ENCODE results near the gene LY6G5C. TPM values are rescaled to one million over a fixed set of nuclear protein-coding genes. Genes with fewer than 3 reads are reported as not detected.

Gene LY6G5C
- total and polyA plus RNA-seq, 12 donors = 0.39 to 3.6 (median 1.9) TPM; not detected in 1

DNA sequence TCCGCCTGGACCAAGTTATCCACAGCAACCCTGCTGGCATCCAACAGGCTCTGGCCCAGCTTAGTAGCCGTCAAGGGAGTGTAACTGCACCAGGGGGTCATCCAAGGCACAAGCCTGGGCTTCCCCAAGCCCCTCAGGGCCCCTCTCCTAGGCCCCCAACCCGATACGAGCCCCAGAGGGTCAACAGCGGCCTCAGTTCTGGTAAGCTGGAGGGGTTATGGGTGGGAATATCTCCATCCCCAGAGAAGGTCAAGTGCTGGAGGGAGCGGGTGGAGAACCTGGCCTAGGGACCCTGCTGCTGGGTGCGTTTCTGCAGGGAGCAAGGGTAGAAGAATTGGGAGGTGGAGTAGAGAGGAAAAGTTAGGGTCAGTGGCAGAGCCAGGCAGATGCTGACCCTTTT, 47.4 kb downstream of the LY6G5C start:
- 85 to 91% (median 87%) methylated on average over 2 to 7 of the region's 7 CpGs for WGBS, 4 donors
- intact Hi-C loops (cut with DNase I) = no loop called here
- Histone ChIP-seq H3K9me3 (replicated peaks in 1 of 3) (no peaks in the 10 kb centered on the region), H3K4me1 (replicated peaks in 1 of 2) (no peaks in the 10 kb centered on the region), H3K27ac (no peak overlapping the region), H3K36me3 (replicated peaks in 1 of 2) (peaks cover 0 to 99% of the 10 kb centered on the region in 2 donors), H3K27me3 (no peaks in the 10 kb centered on the region), H3K4me3 (no peak overlapping the region)
- TF ChIP-seq, protein P1, sequence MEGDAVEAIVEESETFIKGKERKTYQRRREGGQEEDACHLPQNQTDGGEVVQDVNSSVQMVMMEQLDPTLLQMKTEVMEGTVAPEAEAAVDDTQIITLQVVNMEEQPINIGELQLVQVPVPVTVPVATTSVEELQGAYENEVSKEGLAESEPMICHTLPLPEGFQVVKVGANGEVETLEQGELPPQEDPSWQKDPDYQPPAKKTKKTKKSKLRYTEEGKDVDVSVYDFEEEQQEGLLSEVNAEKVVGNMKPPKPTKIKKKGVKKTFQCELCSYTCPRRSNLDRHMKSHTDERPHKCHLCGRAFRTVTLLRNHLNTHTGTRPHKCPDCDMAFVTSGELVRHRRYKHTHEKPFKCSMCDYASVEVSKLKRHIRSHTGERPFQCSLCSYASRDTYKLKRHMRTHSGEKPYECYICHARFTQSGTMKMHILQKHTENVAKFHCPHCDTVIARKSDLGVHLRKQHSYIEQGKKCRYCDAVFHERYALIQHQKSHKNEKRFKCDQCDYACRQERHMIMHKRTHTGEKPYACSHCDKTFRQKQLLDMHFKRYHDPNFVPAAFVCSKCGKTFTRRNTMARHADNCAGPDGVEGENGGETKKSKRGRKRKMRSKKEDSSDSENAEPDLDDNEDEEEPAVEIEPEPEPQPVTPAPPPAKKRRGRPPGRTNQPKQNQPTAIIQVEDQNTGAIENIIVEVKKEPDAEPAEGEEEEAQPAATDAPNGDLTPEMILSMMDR (IDR thresholded peaks at IDR 0.05) = no peak
- no peak for TF ChIP-seq POLR2A (IDR thresholded peaks at IDR 0.05)
- no peak for DNase-seq

DNA sequence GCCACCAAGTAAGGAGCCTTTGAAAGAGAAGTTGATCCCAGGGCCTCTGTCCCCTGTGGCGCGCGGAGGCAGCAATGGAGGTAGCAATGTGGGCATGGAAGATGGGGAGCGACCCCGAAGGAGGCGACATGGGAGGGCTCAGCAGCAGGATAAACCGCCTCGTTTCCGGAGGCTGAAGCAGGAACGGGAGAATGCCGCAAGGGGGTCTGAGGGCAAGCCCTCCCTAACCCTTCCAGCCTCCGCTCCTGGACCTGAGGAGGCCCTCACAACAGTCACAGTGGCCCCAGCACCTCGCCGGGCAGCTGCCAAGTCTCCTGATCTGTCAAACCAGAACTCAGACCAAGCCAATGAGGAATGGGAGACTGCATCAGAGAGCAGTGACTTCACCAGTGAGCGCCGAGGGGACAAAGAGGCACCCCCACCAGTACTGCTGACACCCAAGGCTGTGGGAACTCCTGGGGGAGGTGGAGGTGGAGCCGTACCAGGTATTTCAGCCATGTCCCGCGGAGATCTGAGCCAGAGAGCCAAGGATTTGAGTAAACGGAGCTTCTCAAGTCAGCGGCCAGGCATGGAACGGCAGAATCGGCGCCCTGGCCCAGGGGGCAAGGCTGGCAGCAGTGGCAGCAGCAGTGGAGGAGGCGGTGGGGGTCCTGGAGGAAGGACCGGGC, 48.5 kb downstream of the LY6G5C start:
- WGBS, 4 donors = 88 to 93% (median 91%) methylated on average over 23 to 26 of the region's 26 CpGs
- TF ChIP-seq POLR2A (IDR thresholded peaks at IDR 0.05) = no peak
- TF ChIP-seq, protein P1 (IDR thresholded peaks at IDR 0.05) = no peak
- Histone ChIP-seq H3K27me3 (no peaks in the 10 kb centered on the region), H3K9me3 (replicated peaks in 1 of 3) (no peaks in the 10 kb centered on the region), H3K27ac (no peak overlapping the region), H3K36me3 (replicated peaks in 1 of 2) (peaks cover 0 to 100% of the 10 kb centered on the region in 2 donors), H3K4me3 (no peak overlapping the region), H3K4me1 (replicated peaks in 1 of 2) (no peaks in the 10 kb centered on the region)
- no peak for DNase-seq
- intact Hi-C loops (cut with DNase I) = no loop called here

DNA sequence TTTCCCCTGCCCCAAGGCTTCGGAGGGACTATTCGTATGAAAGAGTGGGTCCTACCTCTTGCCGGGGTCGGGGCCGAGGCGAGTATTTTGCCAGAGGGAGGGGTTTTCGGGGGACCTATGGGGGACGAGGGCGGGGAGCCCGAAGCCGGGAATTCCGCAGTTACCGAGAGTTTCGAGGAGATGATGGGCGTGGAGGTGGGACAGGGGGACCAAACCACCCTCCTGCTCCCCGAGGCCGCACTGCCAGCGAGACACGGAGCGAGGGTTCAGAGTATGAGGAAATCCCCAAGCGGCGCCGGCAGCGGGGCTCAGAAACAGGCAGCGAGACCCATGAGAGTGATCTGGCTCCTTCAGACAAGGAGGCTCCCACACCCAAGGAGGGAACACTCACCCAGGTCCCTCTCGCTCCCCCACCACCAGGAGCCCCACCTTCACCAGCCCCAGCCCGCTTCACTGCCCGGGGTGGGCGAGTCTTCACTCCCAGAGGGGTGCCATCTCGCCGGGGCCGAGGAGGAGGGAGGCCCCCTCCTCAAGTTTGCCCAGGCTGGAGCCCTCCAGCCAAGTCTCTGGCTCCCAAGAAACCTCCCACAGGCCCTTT, 49.1 kb downstream of the LY6G5C start:
- Histone ChIP-seq H3K27ac (no peak overlapping the region), H3K36me3 (replicated peaks in 1 of 2) (peaks cover 0 to 100% of the 10 kb centered on the region in 2 donors), H3K27me3 (no peaks in the 10 kb centered on the region), H3K4me1 (replicated peaks in 1 of 2) (no peaks in the 10 kb centered on the region), H3K9me3 (replicated peaks in 1 of 3) (no peaks in the 10 kb centered on the region), H3K4me3 (no peak overlapping the region)
- WGBS, 4 donors = 88 to 91% (median 90%) methylated on average over 25 to 32 of the region's 32 CpGs
- no peak for DNase-seq
- TF ChIP-seq, protein P1 (IDR thresholded peaks at IDR 0.05) = no peak
- no peak for TF ChIP-seq POLR2A (IDR thresholded peaks at IDR 0.05)
- intact Hi-C loops (cut with DNase I) = no loop called here

DNA sequence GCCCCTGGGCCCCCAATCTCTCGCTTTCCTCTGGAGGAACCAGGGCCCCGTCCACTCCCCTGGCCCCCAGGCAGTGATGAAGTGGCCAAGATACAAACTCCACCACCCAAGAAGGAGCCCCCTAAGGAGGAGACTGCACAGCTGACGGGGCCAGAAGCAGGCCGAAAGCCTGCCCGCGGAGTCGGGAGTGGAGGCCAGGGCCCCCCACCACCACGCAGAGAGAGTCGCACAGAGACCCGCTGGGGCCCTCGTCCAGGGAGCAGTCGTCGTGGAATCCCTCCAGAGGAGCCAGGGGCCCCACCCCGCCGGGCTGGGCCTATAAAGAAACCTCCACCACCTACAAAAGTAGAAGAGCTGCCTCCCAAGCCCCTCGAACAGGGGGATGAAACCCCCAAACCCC, 49.7 kb downstream of the LY6G5C start:
- DNase-seq = no peak
- H3K9me3 ChIP-seq (replicated peaks in 1 of 3) = no peaks in the 10 kb centered on the region
- no peak overlapping the region for H3K27ac ChIP-seq
- peaks cover 0 to 100% of the 10 kb centered on the region in 2 donors for H3K36me3 ChIP-seq (replicated peaks in 1 of 2)
- TF ChIP-seq, protein P1 (IDR thresholded peaks at IDR 0.05) = no peak
- no peak for TF ChIP-seq POLR2A (IDR thresholded peaks at IDR 0.05)
- intact Hi-C loops (cut with DNase I) = no loop called here
- WGBS, 4 donors = 76 to 95% (median 87%) methylated on average over 9 to 16 of the region's 16 CpGs
- H3K27me3 ChIP-seq = no peaks in the 10 kb centered on the region
- H3K4me3 ChIP-seq = no peak overlapping the region
- no peaks in the 10 kb centered on the region for H3K4me1 ChIP-seq (replicated peaks in 1 of 2)

Data from adrenal gland (tissue), 12 donors.